OCI-M2 (cell line): ENCODE measurements around the gene CERS6.

Experiments used
- DNase-seq: peaks from one replicate; lab custom pipeline; 2025; ENCODE audit not compliant: unreplicated experiment; lab: John Stamatoyannopoulos, UW

Gene CERS6

GRCh38 chr2:168722592-168722991, 266.5 kb downstream of the CERS6 start:
- DNase-seq, result no peak

GRCh38 chr2:168723275-168723899, 267.3 kb downstream of the CERS6 start:
- no peak for DNase-seq

GRCh38 chr2:168726375-168726774, 270.3 kb downstream of the CERS6 start:
- DNase-seq, result no peak

GRCh38 chr2:168727904-168728470, 271.9 kb downstream of the CERS6 start:
- DNase-seq, result no peak

- no peak for DNase-seq
Measured at GRCh38 chr2:168729455-168729854, 273.4 kb downstream of the CERS6 start.

- no peak for DNase-seq
Measured at GRCh38 chr2:168730344-168730743, 274.3 kb downstream of the CERS6 start.

GRCh38 chr2:168731002-168731401, 274.9 kb downstream of the CERS6 start:
- DNase-seq, result no peak

GRCh38 chr2:168731616-168732015, 275.5 kb downstream of the CERS6 start:
- no peak for DNase-seq

- DNase-seq, result no peak
Measured at GRCh38 chr2:168732100-168732499, 276.0 kb downstream of the CERS6 start.

- no peak for DNase-seq
Measured at GRCh38 chr2:168732506-168732905, 276.4 kb downstream of the CERS6 start.

GRCh38 chr2:168734199-168734760, 278.2 kb downstream of the CERS6 start:
- DNase-seq, result no peak

GRCh38 chr2:168736649-168737445, 280.8 kb downstream of the CERS6 start:
- DNase-seq, result no peak

GRCh38 chr2:168738062-168738461, 282.0 kb downstream of the CERS6 start:
- no peak for DNase-seq

- no peak for DNase-seq
Measured at GRCh38 chr2:168740360-168740759, 284.3 kb downstream of the CERS6 start.

- no peak for DNase-seq
Measured at GRCh38 chr2:168740788-168741187, 284.7 kb downstream of the CERS6 start.

- DNase-seq, result no peak
Measured at GRCh38 chr2:168742258-168742932, 286.3 kb downstream of the CERS6 start.

- DNase-seq, result no peak
Measured at GRCh38 chr2:168744844-168745243, 288.8 kb downstream of the CERS6 start.

- no peak for DNase-seq
Measured at GRCh38 chr2:168748461-168748860, 292.4 kb downstream of the CERS6 start.

GRCh38 chr2:168749297-168749696, 293.2 kb downstream of the CERS6 start:
- DNase-seq, result no peak

- no peak for DNase-seq
Measured at GRCh38 chr2:168751104-168751740, 295.1 kb downstream of the CERS6 start.

- no peak for DNase-seq
Measured at GRCh38 chr2:168752361-168752760, 296.3 kb downstream of the CERS6 start.
